ENCODE measurements around the gene GRIA1. TPM values are rescaled to one million over a fixed set of nuclear protein-coding genes. Genes with fewer than 3 reads are reported as not detected.

GRIA1 gene
- total RNA-seq, 1 experiment from 2014 or later, result 0.28 TPM

- no peaks in the 10 kb centered on the region for H3K36me3 ChIP-seq (replicated peaks; ENCODE audit: control insufficient read depth, insufficient read depth, low read length)
- DNase-seq, result no peak
- H3K27me3 ChIP-seq (ENCODE audit: control insufficient read depth, insufficient read depth, low read length), result no peaks in the 10 kb centered on the region
- H3K4me3 ChIP-seq (ENCODE audit: insufficient read depth, low read depth, low read length), result no peak overlapping the region
Measured at GRCh38 chr5:153592081-153592480, 101.6 kb downstream of the GRIA1 start.

- DNase-seq, result no peak
- no peaks in the 10 kb centered on the region for H3K27me3 ChIP-seq (ENCODE audit: control insufficient read depth, insufficient read depth, low read length)
Measured at GRCh38 chr5:153594785-153595184, 104.3 kb downstream of the GRIA1 start.

GRCh38 chr5:153598099-153598498 is 107.6 kb downstream of the GRIA1 start:
- H3K36me3 ChIP-seq (replicated peaks; ENCODE audit: control insufficient read depth, insufficient read depth, low read length), result no peaks in the 10 kb centered on the region
- DNase-seq, result no peak
- H3K4me3 ChIP-seq (ENCODE audit: insufficient read depth, low read depth, low read length), result no peak overlapping the region
- H3K27me3 ChIP-seq (ENCODE audit: control insufficient read depth, insufficient read depth, low read length), result no peaks in the 10 kb centered on the region

More at GRCh38 chr5:153594785-153595184, 104.3 kb downstream of the GRIA1 start:
- H3K4me3 ChIP-seq (ENCODE audit: insufficient read depth, low read depth, low read length), result no peak overlapping the region
- no peaks in the 10 kb centered on the region for H3K36me3 ChIP-seq (replicated peaks; ENCODE audit: control insufficient read depth, insufficient read depth, low read length)

- Histone ChIP-seq H3K36me3 (replicated peaks; ENCODE audit: control insufficient read depth, insufficient read depth, low read length) (no peaks in the 10 kb centered on the region), H3K27me3 (ENCODE audit: control insufficient read depth, insufficient read depth, low read length) (no peaks in the 10 kb centered on the region), H3K4me3 (ENCODE audit: insufficient read depth, low read depth, low read length) (no peak overlapping the region)
- DNase-seq, result no peak
Measured at GRCh38 chr5:153601377-153601776, 110.9 kb downstream of the GRIA1 start.

- no peaks in the 10 kb centered on the region for H3K27me3 ChIP-seq (ENCODE audit: control insufficient read depth, insufficient read depth, low read length)
- H3K36me3 ChIP-seq (replicated peaks; ENCODE audit: control insufficient read depth, insufficient read depth, low read length), result no peaks in the 10 kb centered on the region
- DNase-seq, result no peak
- no peak overlapping the region for H3K4me3 ChIP-seq (ENCODE audit: insufficient read depth, low read depth, low read length)
Measured at GRCh38 chr5:153605386-153605785, 114.9 kb downstream of the GRIA1 start.

GRCh38 chr5:153610009-153610408 is 119.5 kb downstream of the GRIA1 start:
- no peak overlapping the region for H3K4me3 ChIP-seq (ENCODE audit: insufficient read depth, low read depth, low read length)
- H3K27me3 ChIP-seq (ENCODE audit: control insufficient read depth, insufficient read depth, low read length), result no peaks in the 10 kb centered on the region
- DNase-seq, result no peak
- no peaks in the 10 kb centered on the region for H3K36me3 ChIP-seq (replicated peaks; ENCODE audit: control insufficient read depth, insufficient read depth, low read length)

- Histone ChIP-seq H3K4me3 (ENCODE audit: insufficient read depth, low read depth, low read length) (no peak overlapping the region), H3K36me3 (replicated peaks; ENCODE audit: control insufficient read depth, insufficient read depth, low read length) (no peaks in the 10 kb centered on the region), H3K27me3 (ENCODE audit: control insufficient read depth, insufficient read depth, low read length) (no peaks in the 10 kb centered on the region)
- DNase-seq, result no peak
Measured at GRCh38 chr5:153610811-153611210, 120.3 kb downstream of the GRIA1 start.

GRCh38 chr5:153613144-153613543 is 122.7 kb downstream of the GRIA1 start:
- Histone ChIP-seq H3K36me3 (replicated peaks; ENCODE audit: control insufficient read depth, insufficient read depth, low read length) (no peaks in the 10 kb centered on the region), H3K4me3 (ENCODE audit: insufficient read depth, low read depth, low read length) (no peak overlapping the region), H3K27me3 (ENCODE audit: control insufficient read depth, insufficient read depth, low read length) (no peaks in the 10 kb centered on the region)
- no peak for DNase-seq

- no peak for DNase-seq
- no peak overlapping the region for H3K4me3 ChIP-seq (ENCODE audit: insufficient read depth, low read depth, low read length)
- no peaks in the 10 kb centered on the region for H3K36me3 ChIP-seq (replicated peaks; ENCODE audit: control insufficient read depth, insufficient read depth, low read length)
- no peaks in the 10 kb centered on the region for H3K27me3 ChIP-seq (ENCODE audit: control insufficient read depth, insufficient read depth, low read length)
Measured at GRCh38 chr5:153613672-153614071, 123.2 kb downstream of the GRIA1 start.

GRCh38 chr5:153617190-153617589 is 126.7 kb downstream of the GRIA1 start:
- Histone ChIP-seq H3K27me3 (ENCODE audit: control insufficient read depth, insufficient read depth, low read length) (no peaks in the 10 kb centered on the region), H3K4me3 (ENCODE audit: insufficient read depth, low read depth, low read length) (no peak overlapping the region), H3K36me3 (replicated peaks; ENCODE audit: control insufficient read depth, insufficient read depth, low read length) (no peaks in the 10 kb centered on the region)
- no peak for DNase-seq

GRCh38 chr5:153618307-153618706 is 127.8 kb downstream of the GRIA1 start:
- DNase-seq, result no peak
- no peak overlapping the region for H3K4me3 ChIP-seq (ENCODE audit: insufficient read depth, low read depth, low read length)
- no peaks in the 10 kb centered on the region for H3K27me3 ChIP-seq (ENCODE audit: control insufficient read depth, insufficient read depth, low read length)
- H3K36me3 ChIP-seq (replicated peaks; ENCODE audit: control insufficient read depth, insufficient read depth, low read length), result no peaks in the 10 kb centered on the region

- no peak for DNase-seq
- no peaks in the 10 kb centered on the region for H3K27me3 ChIP-seq (ENCODE audit: control insufficient read depth, insufficient read depth, low read length)
- H3K36me3 ChIP-seq (replicated peaks; ENCODE audit: control insufficient read depth, insufficient read depth, low read length), result no peaks in the 10 kb centered on the region
- H3K4me3 ChIP-seq (ENCODE audit: insufficient read depth, low read depth, low read length), result no peak overlapping the region
Measured at GRCh38 chr5:153618867-153619266, 128.4 kb downstream of the GRIA1 start.

- Histone ChIP-seq H3K4me3 (ENCODE audit: insufficient read depth, low read depth, low read length) (no peak overlapping the region), H3K27me3 (ENCODE audit: control insufficient read depth, insufficient read depth, low read length) (no peaks in the 10 kb centered on the region), H3K36me3 (replicated peaks; ENCODE audit: control insufficient read depth, insufficient read depth, low read length) (no peaks in the 10 kb centered on the region)
- DNase-seq, result no peak
Measured at GRCh38 chr5:153619771-153620170, 129.3 kb downstream of the GRIA1 start.

GRCh38 chr5:153623124-153623523 is 132.7 kb downstream of the GRIA1 start:
- H3K27me3 ChIP-seq (ENCODE audit: control insufficient read depth, insufficient read depth, low read length), result no peaks in the 10 kb centered on the region
- H3K36me3 ChIP-seq (replicated peaks; ENCODE audit: control insufficient read depth, insufficient read depth, low read length), result no peaks in the 10 kb centered on the region

GRCh38 chr5:153623751-153624450 is 133.4 kb downstream of the GRIA1 start:
- no peak for DNase-seq
- Histone ChIP-seq H3K36me3 (replicated peaks; ENCODE audit: control insufficient read depth, insufficient read depth, low read length) (no peaks in the 10 kb centered on the region), H3K27me3 (ENCODE audit: control insufficient read depth, insufficient read depth, low read length) (no peaks in the 10 kb centered on the region), H3K4me3 (ENCODE audit: insufficient read depth, low read depth, low read length) (no peak overlapping the region)

More at GRCh38 chr5:153623124-153623523, 132.7 kb downstream of the GRIA1 start:
- DNase-seq, result no peak
- H3K4me3 ChIP-seq (ENCODE audit: insufficient read depth, low read depth, low read length), result no peak overlapping the region

GRCh38 chr5:153624451-153624765 is 133.9 kb downstream of the GRIA1 start:
- H3K36me3 ChIP-seq (replicated peaks; ENCODE audit: control insufficient read depth, insufficient read depth, low read length), result no peaks in the 10 kb centered on the region
- H3K4me3 ChIP-seq (ENCODE audit: insufficient read depth, low read depth, low read length), result no peak overlapping the region
- no peak for DNase-seq
- H3K27me3 ChIP-seq (ENCODE audit: control insufficient read depth, insufficient read depth, low read length), result no peaks in the 10 kb centered on the region
